Spleen (tissue), 7 donors: Measurements from ENCODE around the gene CPD.

Experiments
- CTCF ChIP-seq, 11 experiments: fragments of 200-600 bp in 7 of 11; fragments of 450-650 bp in 4 of 11; sonication (generic) in 4 of 11; IDR thresholded peaks in 8 of 11; conservative IDR thresholded peaks in 3 of 11; 1 replicate in 7 of 11; 2 replicates in 4 of 11; pipeline versions ENCODE4 v1.4.0 to v1.8.0; 2016 to 2021; ENCODE audit warnings: antibody characterized with exemption in 11 of 11, inconsistent platforms in 4 of 11, mild to moderate bottlenecking in 1 of 11
- POLR2AphosphoS5 ChIP-seq, 3 donors: sonication (generic); formaldehyde crosslinking; IDR thresholded peaks; one replicate each; pipeline ENCODE4 v1.5.1; 2017; ENCODE audit warnings: antibody characterized with exemption in 3 of 3
- donor health status: DM: no; HTN: no; CAD: no; lungs with moderate emphysema.
- donor health status: DM: no; HTN: no; CAD: no.
- donor health status: DM: no; HTN: no; CAD: no.

- TF ChIP-seq CTCF (IDR thresholded peaks at IDR 0.05 in 8 of 11, conservative IDR thresholded peaks at IDR 0.05 in 3 of 11) (no peak), POLR2AphosphoS5 (IDR thresholded peaks at IDR 0.05) (peak in 1 of 3 donors; percentile 33)
Observed at GRCh38 chr17:30376621-30377452, 1.9 kb upstream of the CPD start.
